Fibroblast of peridontal ligament (primary cell): ENCODE measurements around the gene WNK2.

Source experiments
- DNase-seq: peaks from one replicate; pipeline ENCODE4 v3.0.0-alpha.2; 2010; ENCODE audit errors: extremely low read depth

WNK2 gene

GRCh38 chr9:93161786-93162562, 22.0 kb upstream of the WNK2 start:
- DNase-seq, result peak; percentile 39

GRCh38 chr9:93164085-93164484, 19.9 kb upstream of the WNK2 start:
- DNase-seq, result no peak

- DNase-seq, result no peak
Measured at GRCh38 chr9:93166699-93167098, 17.2 kb upstream of the WNK2 start.

- no peak for DNase-seq
Measured at GRCh38 chr9:93167185-93167584, 16.8 kb upstream of the WNK2 start.

- no peak for DNase-seq
Measured at GRCh38 chr9:93167838-93168237, 16.1 kb upstream of the WNK2 start.

GRCh38 chr9:93168581-93168980, 15.4 kb upstream of the WNK2 start:
- DNase-seq, result no peak

GRCh38 chr9:93169444-93169843, 14.5 kb upstream of the WNK2 start:
- DNase-seq, result no peak

GRCh38 chr9:93170571-93170970, 13.4 kb upstream of the WNK2 start:
- no peak for DNase-seq

GRCh38 chr9:93171261-93171990, 12.5 kb upstream of the WNK2 start:
- no peak for DNase-seq

GRCh38 chr9:93172666-93173364, 11.1 kb upstream of the WNK2 start:
- DNase-seq, result no peak

- DNase-seq, result no peak
Measured at GRCh38 chr9:93173365-93174051, 10.4 kb upstream of the WNK2 start.

- DNase-seq, result no peak
Measured at GRCh38 chr9:93174976-93175375, 9.0 kb upstream of the WNK2 start.

GRCh38 chr9:93177676-93178075, 6.3 kb upstream of the WNK2 start:
- DNase-seq, result no peak

- no peak for DNase-seq
Measured at GRCh38 chr9:93178851-93179786, 4.8 kb upstream of the WNK2 start.

GRCh38 chr9:93180938-93181337, 3.0 kb upstream of the WNK2 start:
- DNase-seq, result no peak

GRCh38 chr9:93181672-93182435, 2.1 kb upstream of the WNK2 start:
- no peak for DNase-seq

- no peak for DNase-seq
Measured at GRCh38 chr9:93182572-93182971, 1.4 kb upstream of the WNK2 start.

- no peak for DNase-seq
Measured at GRCh38 chr9:93183131-93183662, 742 bp upstream of the WNK2 start.

- DNase-seq, result no peak
Measured at GRCh38 chr9:93184432-93185265, 710 bp downstream of the WNK2 start.
